ENCODE results near the gene TTLL10.
"Not testable (repeated sequence)": the region's sequence is repeated elsewhere in the genome, so short reads cannot be mapped to it uniquely, and the experiment has no call there.

TTLL10 gene

DNA sequence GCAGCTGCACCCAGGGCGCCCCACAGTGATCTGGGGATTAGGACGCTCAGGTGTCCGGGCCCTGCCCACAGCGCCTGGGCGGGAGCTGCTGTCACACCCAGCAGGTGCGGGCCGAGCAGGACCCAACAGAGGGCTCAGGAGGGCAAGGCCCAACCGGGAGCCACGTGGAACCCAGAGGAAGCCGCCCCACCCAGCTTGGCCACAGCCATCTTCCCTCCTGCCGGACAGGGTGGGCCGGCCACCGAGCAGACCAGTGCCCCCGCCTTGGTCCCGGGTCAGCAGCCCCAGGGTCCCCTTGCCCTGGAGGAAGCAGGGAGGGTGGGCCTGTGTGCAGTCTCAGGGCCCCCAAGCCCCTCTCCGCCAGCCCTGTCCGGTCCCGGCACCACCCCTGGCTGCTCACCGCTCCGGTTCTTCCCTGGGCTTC lies 6.3 kb upstream of the TTLL10 start:
- H3K4me1 ChIP-seq = no peaks in the 10 kb centered on the region

DNA sequence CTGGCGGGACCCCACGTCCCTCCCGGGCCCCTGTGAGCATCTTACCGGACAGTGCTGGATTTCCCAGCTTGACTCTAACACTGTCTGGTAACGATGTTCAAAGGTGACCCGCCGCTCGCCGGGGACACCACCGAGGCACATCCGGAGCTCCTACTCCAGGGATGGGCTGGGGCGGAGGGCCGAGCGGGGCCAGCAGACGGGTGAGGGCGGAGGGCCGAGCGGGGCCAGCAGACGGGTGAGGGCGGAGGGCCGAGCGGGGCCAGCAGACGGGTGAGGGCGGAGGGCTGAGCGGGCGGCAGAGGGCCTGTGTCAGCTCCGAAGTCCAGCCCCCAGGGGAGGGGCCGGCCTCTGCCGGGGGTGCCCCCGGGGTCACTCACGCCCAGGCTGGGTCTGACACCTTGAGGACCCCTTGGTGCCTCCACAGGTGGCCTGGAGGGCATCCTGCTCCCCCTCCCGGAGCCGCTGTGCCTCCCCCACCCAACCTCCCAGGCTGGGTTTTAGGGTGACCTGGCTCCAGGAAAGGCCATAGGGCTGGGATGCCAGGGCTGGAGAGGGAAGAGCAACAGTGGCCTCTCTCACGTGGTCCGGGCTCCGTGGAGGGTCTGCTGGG lies 5.7 kb upstream of the TTLL10 start:
- Histone ChIP-seq H3K36me3 (replicated peaks) (no peaks in the 10 kb centered on the region), H3K4me1 (no peaks in the 10 kb centered on the region), H3K4me3 (no peak overlapping the region), H3K9me3 (no peaks in the 10 kb centered on the region), H3K27me3 (ENCODE audit: low read depth) (peaks cover 42% of the 10 kb centered on the region)
- no peak for DNase-seq (ENCODE audit: low spot score in 2 of 2)
- in situ Hi-C loops (cut with MboI; ENCODE audit: low sequenced_read_pairs) = no loop called here

More for the DNA sequence above, 6.3 kb upstream of the TTLL10 start:
- Histone ChIP-seq H3K36me3 (replicated peaks) (no peaks in the 10 kb centered on the region), H3K4me3 (no peak overlapping the region), H3K27me3 (ENCODE audit: low read depth) (peaks cover 41% of the 10 kb centered on the region), H3K9me3 (no peaks in the 10 kb centered on the region)
- DNase-seq (ENCODE audit: low spot score in 2 of 2) = no peak
- in situ Hi-C loops (cut with MboI; ENCODE audit: low sequenced_read_pairs) = no loop called here

DNA sequence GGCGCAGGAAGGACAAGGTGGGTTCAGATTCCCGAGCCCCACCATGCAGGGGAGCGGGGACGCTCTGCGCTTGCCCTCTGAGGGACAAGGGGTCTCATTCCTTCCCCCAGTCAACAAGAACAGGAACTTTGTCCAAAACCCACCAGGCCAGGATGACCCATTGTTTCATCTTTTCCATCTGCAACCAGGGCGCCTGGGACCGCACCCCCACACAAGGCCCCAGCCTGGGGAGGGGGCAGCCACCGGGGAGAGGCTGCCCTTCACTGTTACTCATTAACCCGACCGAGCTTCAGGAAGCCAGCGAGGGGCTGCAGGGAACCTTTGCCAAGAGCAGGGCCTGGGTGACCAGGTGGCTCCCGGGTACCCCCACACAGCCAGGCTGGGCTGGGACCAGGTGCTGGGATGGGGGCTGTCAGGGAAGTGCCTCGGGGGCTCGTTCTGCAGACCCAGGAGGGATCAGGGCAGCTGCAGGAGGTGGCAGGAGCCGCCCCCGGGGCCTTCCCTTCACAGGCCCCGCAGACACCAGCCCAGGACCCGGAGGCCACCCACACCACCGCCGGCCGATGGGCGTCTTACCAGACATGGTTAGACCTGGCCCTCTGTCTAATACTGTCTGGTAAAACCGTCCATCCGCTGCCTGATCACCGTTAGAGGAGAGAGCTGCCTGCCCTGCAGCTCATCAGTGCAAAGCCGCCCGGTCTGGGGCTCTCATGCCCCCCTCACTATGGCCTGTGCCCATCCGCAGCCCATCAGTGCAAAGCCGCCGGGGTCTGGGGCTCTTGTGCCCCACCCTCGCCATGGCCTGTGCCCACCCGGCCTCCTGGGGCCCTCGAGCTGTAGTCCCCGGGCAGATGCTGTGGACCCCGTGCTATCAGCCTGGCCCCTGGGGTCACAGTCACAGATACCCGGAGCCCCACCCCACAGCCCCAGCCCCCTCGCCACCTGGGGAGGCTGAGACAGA lies 4.9 kb upstream of the TTLL10 start:
- peaks cover 50% of the 10 kb centered on the region for H3K27me3 ChIP-seq (ENCODE audit: low read depth)
- H3K4me1 ChIP-seq = no peaks in the 10 kb centered on the region
- no peak for DNase-seq (ENCODE audit: low spot score in 2 of 2)
- no peaks in the 10 kb centered on the region for H3K36me3 ChIP-seq (replicated peaks)
- in situ Hi-C loops (cut with MboI; ENCODE audit: low sequenced_read_pairs) = no loop called here
- H3K4me3 ChIP-seq = no peak overlapping the region
- H3K9me3 ChIP-seq = no peaks in the 10 kb centered on the region

DNA sequence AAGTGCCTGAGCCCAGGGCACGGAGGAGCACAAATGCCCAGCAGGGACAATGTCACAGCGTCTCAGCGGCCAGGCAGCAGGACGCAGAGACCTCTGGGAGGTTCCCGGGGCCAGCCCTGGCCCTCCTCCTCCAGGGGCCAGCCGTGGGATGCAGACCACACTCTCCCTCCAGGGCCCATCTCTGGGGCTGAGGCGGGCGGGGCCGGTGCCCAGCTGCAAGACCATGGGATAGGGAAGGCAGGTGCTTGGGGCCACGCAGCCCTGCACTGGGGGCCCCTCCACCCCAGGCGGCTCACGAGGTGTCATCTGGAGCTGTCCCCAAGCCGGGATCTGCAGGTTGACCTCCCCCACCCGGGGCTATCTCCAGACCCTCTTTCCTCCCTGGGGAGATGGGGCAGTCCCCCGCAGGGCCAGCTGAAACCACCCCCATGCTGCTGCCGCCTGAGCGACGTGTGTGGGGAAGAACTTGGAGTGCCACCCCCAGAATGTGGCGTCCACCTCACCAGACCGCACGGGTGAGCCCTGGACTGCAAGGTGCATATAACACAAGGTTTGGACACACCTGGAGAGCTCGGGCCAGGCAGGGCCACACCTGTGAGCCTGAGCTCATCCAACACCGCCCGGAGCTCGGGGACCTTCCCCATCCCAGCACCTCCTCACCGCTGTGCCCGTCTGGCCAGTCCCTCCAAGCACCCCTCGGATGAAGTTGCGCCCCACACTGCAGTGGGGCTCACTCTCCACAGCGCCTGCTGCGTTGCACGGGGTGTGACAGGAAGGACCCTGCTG lies 4.1 kb upstream of the TTLL10 start:
- Histone ChIP-seq H3K9me3 (no peaks in the 10 kb centered on the region), H3K4me1 (no peaks in the 10 kb centered on the region), H3K27me3 (ENCODE audit: low read depth) (peaks cover 54% of the 10 kb centered on the region), H3K4me3 (no peak overlapping the region), H3K36me3 (replicated peaks) (no peaks in the 10 kb centered on the region)
- DNase-seq (ENCODE audit: low spot score in 2 of 2) = no peak
- in situ Hi-C loops (cut with MboI; ENCODE audit: low sequenced_read_pairs) = no loop called here

DNA sequence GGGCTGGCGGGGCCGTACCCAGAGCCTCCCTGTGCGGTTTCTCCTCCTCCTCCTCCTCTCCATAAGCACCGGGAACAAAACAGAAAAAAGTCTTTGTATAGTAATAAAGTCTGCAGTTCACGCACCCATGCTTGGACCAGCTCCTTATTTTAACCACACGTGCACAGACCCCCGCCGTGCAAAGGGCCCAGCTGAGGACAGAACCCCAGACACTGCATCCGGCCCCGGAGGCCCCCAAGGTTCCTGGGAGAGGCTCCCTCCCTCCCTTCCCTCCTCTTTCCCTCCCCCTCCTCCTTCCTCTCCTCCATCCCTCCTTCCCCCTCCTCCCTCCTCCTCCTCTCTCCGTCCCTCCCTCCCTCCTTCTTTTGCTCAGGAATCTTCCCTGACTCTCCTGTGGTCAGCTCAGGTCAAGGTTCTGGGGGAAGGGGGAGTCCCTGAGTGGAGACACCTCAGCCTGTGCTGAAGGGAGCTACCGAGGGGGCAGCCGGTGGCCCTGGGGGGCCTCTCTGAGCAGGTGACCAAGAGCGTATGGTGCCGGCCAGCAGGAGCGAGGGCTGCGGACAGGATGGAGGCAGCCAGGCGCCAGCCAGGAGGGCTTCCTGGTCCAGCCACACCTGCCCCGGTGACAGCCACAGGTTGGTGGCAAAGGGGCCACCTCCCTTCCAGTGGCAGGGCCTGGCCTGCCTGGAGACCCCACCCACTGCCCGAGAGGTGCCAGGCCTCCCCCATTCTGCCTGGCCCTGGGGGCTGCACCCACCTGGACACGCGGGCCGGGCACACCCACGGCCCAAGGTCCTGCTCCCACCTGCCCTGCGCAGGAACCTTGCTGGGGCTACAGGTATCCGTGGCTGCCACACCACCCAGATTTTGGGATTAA lies 3.2 kb upstream of the TTLL10 start:
- in situ Hi-C loops (cut with MboI; ENCODE audit: low sequenced_read_pairs) = no loop called here
- no peak for DNase-seq (ENCODE audit: low spot score in 2 of 2)

DNA sequence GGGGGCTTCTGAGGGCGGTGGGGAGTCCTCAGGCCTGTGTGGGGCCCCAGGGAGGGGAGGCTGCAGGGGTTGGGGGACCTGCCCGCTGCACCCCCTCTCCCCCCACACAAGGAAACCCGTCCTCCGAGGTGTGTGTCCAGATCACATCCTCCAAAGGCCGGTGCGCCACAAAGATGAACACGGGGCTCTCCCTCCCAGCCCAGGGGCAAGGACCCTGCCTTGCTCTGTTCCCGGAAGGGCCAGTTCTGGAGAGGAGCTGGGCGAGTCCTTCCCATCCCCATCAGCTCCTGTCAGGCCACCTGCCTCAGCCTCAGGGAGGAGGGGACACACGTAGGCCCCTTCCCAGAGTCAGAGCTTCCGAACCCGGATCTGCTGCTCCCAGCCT lies 2.5 kb upstream of the TTLL10 start:
- in situ Hi-C loops (cut with MboI; ENCODE audit: low sequenced_read_pairs) = no loop called here
- peaks cover 54% of the 10 kb centered on the region for H3K27me3 ChIP-seq (ENCODE audit: low read depth)

More for the DNA sequence above, 3.2 kb upstream of the TTLL10 start:
- H3K36me3 ChIP-seq (replicated peaks) = no peaks in the 10 kb centered on the region
- H3K9me3 ChIP-seq = no peaks in the 10 kb centered on the region
- no peak overlapping the region for H3K4me3 ChIP-seq
- H3K4me1 ChIP-seq = no peaks in the 10 kb centered on the region
- H3K27me3 ChIP-seq (ENCODE audit: low read depth) = peaks cover 54% of the 10 kb centered on the region

DNA sequence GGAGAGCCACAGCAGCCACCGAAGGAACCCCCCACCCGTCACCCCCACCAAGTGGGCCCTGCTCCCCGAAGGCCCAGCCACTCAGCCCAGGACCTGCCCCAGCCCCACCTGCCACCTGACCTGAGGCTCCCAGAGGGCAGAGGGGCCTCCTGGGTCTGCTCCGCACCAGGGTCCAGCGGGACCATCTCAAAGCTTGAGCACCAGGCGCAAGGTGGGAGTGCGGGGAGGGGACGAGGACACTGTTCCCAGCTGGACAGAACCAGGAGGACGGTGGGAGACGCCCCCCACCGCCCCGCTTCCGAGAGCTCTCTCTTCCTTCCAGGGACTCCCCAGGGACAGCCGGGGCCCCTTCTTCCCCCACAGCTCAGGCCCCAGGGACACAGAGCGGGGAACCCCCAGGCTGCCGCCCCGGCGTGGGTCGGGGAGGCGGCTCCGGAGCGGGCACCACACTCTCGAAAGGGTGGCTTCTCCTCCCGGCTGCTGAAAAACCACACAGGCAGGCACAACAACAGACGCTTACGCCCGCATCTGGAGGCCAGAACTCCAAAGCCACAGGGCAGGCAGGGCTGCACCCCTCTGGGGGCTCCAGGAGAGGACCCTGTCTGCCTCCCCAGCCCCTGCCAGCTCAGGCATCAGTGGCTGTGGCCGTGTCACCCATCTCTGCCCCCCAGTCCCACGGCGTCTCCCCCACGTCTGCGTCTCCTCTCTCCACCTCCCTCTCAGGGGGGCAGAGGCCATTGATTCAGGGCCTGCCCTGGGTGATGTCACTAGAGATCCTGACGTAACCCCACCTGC lies 1.9 kb upstream of the TTLL10 start:
- in situ Hi-C loops (cut with MboI; ENCODE audit: low sequenced_read_pairs) = no loop called here
- H3K27me3 ChIP-seq (ENCODE audit: low read depth) = peaks cover 59% of the 10 kb centered on the region
- no peak overlapping the region for H3K4me3 ChIP-seq
- H3K36me3 ChIP-seq (replicated peaks) = no peaks in the 10 kb centered on the region
- no peaks in the 10 kb centered on the region for H3K4me1 ChIP-seq
- no peaks in the 10 kb centered on the region for H3K9me3 ChIP-seq
- no peak for DNase-seq (ENCODE audit: low spot score in 2 of 2)

More for the DNA sequence above, 2.5 kb upstream of the TTLL10 start:
- H3K36me3 ChIP-seq (replicated peaks) = no peaks in the 10 kb centered on the region
- DNase-seq (ENCODE audit: low spot score in 2 of 2) = no peak
- H3K4me1 ChIP-seq = no peaks in the 10 kb centered on the region
- no peaks in the 10 kb centered on the region for H3K9me3 ChIP-seq
- H3K4me3 ChIP-seq = no peak overlapping the region

DNA sequence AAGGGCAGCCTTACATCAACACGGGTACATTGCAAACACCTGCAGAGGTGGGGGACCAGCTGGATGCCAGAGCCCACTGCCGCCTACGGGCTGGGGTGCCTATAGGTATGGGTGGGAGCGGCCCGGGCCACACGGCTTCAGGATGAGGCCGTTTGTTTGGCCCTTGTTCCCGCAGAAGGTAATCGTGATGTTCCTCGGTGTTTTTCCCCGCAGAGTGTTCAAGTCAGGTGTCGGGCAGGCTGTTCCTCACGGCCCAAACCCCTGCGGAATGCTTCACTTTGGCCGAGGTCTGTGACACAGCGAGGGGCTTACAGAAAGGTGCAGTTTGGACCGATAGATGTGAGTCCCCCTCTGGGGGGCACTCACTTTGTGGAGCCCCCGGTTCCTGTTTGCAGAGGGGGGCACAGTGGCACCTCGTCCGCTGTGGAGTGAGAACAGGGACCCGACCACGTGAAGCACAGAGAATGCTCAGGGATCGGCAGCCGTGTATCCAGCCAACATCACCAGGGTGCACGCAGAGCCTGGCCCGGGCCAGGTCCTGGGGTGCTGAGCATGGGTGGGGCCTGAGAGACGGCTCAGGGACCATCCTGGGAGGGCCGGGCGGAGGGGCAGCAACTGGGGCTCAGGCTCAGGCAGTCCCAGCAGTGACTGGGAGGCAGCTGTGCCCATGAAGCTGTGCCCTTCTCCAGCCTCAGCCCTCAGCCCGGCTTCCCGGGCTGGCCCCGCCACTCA lies 453 bp upstream of the TTLL10 start:
- Histone ChIP-seq H3K27me3 (ENCODE audit: low read depth) (peaks cover 71% of the 10 kb centered on the region), H3K4me3 (no peak overlapping the region), H3K9me3 (no peaks in the 10 kb centered on the region), H3K36me3 (replicated peaks) (no peaks in the 10 kb centered on the region), H3K4me1 (no peaks in the 10 kb centered on the region)
- DNase-seq (ENCODE audit: low spot score in 2 of 2) = no peak
- in situ Hi-C loops (cut with MboI; ENCODE audit: low sequenced_read_pairs) = no loop called here

DNA sequence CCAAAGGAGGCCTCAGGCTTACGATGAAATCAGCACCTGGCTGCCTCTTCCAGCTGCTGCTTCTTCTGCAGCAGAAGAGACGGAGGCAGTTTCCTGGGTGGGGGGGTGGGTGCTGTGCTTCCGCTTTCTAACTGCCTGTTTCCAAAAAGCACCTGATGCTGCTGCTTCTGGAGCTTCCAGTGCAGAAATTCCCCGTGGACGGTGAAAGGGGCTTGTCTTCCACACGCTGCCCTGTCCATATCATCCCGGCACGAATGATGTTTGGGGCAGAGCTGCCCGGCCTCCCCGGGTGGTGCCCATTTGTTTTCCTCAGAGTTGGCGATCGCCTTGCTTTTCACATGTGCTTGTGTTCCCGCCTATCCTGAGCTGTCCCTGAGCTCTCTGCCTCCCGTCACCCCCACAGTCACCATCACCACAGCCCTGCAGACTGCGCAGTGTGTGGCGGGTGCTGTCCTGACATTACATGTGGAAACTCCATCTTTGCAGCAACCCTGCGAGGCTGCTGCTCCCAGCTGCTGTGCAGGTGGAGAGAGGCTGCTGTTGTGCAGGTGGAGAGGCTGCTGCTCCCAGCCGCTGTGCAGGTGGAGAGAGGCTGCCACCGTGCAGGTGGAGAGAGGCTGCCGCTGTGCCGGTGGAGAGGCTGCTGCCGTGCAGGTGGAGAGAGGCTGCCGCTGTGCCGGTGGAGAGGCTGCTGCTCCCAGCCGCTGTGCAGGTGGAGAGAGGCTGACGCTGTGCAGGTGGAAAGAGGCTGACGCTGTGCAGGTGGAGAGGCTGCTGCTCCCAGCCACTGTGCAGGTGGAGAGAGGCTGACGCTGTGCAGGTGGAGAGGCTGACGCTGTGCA lies 1.8 kb downstream of the TTLL10 start:
- Histone ChIP-seq H3K9me3 (no peaks in the 10 kb centered on the region), H3K27me3 (ENCODE audit: low read depth) (peaks cover 51% of the 10 kb centered on the region), H3K4me1 (no peaks in the 10 kb centered on the region), H3K4me3 (no peak overlapping the region), H3K36me3 (replicated peaks) (no peaks in the 10 kb centered on the region)
- no peak for DNase-seq (ENCODE audit: low spot score in 2 of 2)
- in situ Hi-C loops (cut with MboI; ENCODE audit: low sequenced_read_pairs) = no loop called here

DNA sequence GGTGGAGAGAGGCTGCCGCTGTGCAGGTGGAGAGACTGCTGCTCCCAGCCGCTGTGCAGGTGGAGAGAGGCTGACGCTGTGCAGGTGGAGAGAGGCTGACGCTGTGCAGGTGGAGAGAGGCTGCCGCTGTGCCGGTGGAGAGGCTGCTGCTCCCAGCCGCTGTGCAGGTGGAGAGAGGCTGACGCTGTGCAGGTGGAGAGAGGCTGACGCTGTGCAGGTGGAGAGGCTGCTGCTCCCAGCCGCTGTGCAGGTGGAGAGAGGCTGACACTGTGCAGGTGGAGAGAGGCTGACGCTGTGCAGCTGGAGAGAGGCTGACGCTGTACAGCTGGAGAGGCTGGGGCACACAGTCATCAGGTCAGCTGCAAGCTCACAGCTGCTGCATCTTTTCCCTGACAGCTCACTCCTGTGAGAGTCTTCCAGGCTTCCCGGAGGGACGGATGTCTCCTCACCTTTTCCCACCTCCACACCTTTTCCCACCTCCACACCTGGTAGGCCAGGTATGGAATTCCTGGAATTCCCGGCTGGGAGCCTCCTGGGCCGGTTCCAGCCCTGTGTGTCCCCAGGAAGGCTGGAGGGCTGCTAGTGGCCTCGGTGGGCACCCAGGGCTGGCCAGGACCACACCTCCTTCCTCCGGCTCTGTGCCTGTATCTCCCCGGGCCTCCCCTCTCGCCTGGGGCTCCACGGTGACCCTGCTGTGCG lies 2.5 kb downstream of the TTLL10 start:
- not testable (repeated sequence) for DNase-seq (ENCODE audit: low spot score in 2 of 2)

DNA sequence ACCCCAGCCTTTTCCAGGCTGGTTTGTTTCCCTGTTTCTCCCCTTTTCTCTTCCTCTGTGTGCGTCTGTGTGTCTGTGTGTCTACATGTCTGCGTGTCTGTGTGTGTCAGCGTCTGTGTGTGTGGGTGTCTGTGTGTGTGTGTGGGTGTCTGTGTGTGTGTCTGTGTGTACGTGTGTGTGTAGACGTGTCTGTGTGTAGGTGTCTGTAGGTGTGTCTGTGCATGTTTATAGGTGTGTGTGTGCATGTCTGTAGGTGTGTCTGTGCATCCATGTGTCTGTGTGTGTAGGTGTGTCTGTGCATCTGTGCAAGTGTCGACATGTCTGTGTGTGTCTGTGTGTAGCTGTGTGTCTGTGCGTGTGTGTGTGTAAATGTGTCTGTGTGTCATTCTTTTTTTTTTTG lies 3.3 kb downstream of the TTLL10 start:
- in situ Hi-C loops (cut with MboI; ENCODE audit: low sequenced_read_pairs) = no loop called here
- H3K36me3 ChIP-seq (replicated peaks) = no peaks in the 10 kb centered on the region
- H3K27me3 ChIP-seq (ENCODE audit: low read depth) = peaks cover 36% of the 10 kb centered on the region
- H3K9me3 ChIP-seq = no peaks in the 10 kb centered on the region
- DNase-seq (ENCODE audit: low spot score in 2 of 2) = no peak
- no peaks in the 10 kb centered on the region for H3K4me1 ChIP-seq
- H3K4me3 ChIP-seq = no peak overlapping the region

More for the DNA sequence above, 2.5 kb downstream of the TTLL10 start:
- H3K4me3 ChIP-seq; H3K9me3 ChIP-seq; H3K4me1 ChIP-seq; H3K36me3 ChIP-seq (replicated peaks); in situ Hi-C loops (cut with MboI; ENCODE audit: low sequenced_read_pairs): not testable (repeated sequence)
- peaks cover 43% of the 10 kb centered on the region for H3K27me3 ChIP-seq (ENCODE audit: low read depth)

All from HAP-1 (cell line).